Progenitor cell of endocrine pancreas (in vitro differentiated cells): ENCODE measurements around the gene RET. TPM values are rescaled to one million over a fixed set of nuclear protein-coding genes. Genes with fewer than 3 reads are reported as not detected.

Experiments used
- DNase-seq: peaks from one replicate; pipeline ENCODE4 v3.0.0; 2021; ENCODE audit warnings: low spot score; ENCODE audit not compliant: unreplicated experiment
- H3K27ac Mint-ChIP-seq: 2 replicates; pipeline ENCODE4 v1.8.0; 2021; ENCODE audit warnings: mild to moderate bottlenecking, moderate library complexity, mixed read lengths
- H3K27me3 Mint-ChIP-seq: 2 replicates; pipeline ENCODE4 v1.8.0; 2021; ENCODE audit warnings: mixed read lengths
- H3K36me3 Mint-ChIP-seq: 2 replicates; pipeline ENCODE4 v1.8.0; 2022; ENCODE audit warnings: mixed read lengths; ENCODE audit not compliant: insufficient read depth
- H3K4me1 Mint-ChIP-seq: 2 replicates; pipeline ENCODE4 v1.8.0; 2021; ENCODE audit warnings: low read depth, mixed read lengths
- H3K4me3 Mint-ChIP-seq: 2 replicates; pipeline ENCODE4 v1.8.0; 2021; ENCODE audit warnings: low read depth, mild to moderate bottlenecking, moderate library complexity, mixed read lengths
- H3K9me3 Mint-ChIP-seq: 2 replicates; pipeline ENCODE4 v1.8.0; 2021; ENCODE audit warnings: low read depth, mixed read lengths
- CTCF ChIP-seq: fragments of 200-600 bp; sonication (generic); IDR thresholded peaks from one replicate; pipeline ENCODE4 v1.5.0; 2021; ENCODE audit warnings: antibody characterized with exemption, mild to moderate bottlenecking; ENCODE audit not compliant: unreplicated experiment
- total RNA-seq: library from RNA; stranded (reverse); gene quantifications from 2 replicates; pipeline ENCODE4 v1.2.1, GENCODE V29; 2021

RET gene
- total RNA-seq, 1 donor from 2014 or later, result 1.5 TPM

GRCh38 chr10:43102063-43102828 lies 25.4 kb downstream of the RET start:
- Mint-ChIP-seq H3K36me3 (no peaks in the 10 kb centered on the region), H3K4me3 (no peak overlapping the region), H3K9me3 (no peaks in the 10 kb centered on the region), H3K27me3 (peaks cover 43% of the 10 kb centered on the region), H3K27ac (no peak overlapping the region), H3K4me1 (no peaks in the 10 kb centered on the region)
- DNase-seq, result no peak
- TF ChIP-seq CTCF, result no peak

- H3K27me3 Mint-ChIP-seq, result peaks cover 35% of the 10 kb centered on the region
- TF ChIP-seq CTCF, result peak; percentile 99
- H3K36me3 Mint-ChIP-seq, result no peaks in the 10 kb centered on the region
- H3K9me3 Mint-ChIP-seq, result no peaks in the 10 kb centered on the region
- DNase-seq, result peak; percentile 74
- H3K4me1 Mint-ChIP-seq, result no peaks in the 10 kb centered on the region
- H3K4me3 Mint-ChIP-seq, result peak overlapping the region; percentile 70
- H3K27ac Mint-ChIP-seq, result no peak overlapping the region
These were observed 28.5 kb downstream of the RET start for GRCh38 chr10:43105102-43105955.

- Mint-ChIP-seq H3K27ac (no peak overlapping the region), H3K36me3 (no peaks in the 10 kb centered on the region), H3K4me1 (no peaks in the 10 kb centered on the region), H3K9me3 (no peaks in the 10 kb centered on the region), H3K4me3 (no peak overlapping the region), H3K27me3 (peaks cover 35% of the 10 kb centered on the region)
- TF ChIP-seq CTCF, result no peak
- DNase-seq, result no peak
These were observed 29.0 kb downstream of the RET start for GRCh38 chr10:43105956-43106229.

- no peaks in the 10 kb centered on the region for H3K4me1 Mint-ChIP-seq
- no peak for TF ChIP-seq CTCF
These were observed 29.6 kb downstream of the RET start for GRCh38 chr10:43106256-43107091.

GRCh38 chr10:43108951-43109350 lies 32.1 kb downstream of the RET start:
- H3K4me3 Mint-ChIP-seq, result no peak overlapping the region
- no peaks in the 10 kb centered on the region for H3K9me3 Mint-ChIP-seq
- no peaks in the 10 kb centered on the region for H3K4me1 Mint-ChIP-seq
- no peak for DNase-seq
- no peak for TF ChIP-seq CTCF
- H3K27ac Mint-ChIP-seq, result no peak overlapping the region
- H3K27me3 Mint-ChIP-seq, result peaks cover 12% of the 10 kb centered on the region
- H3K36me3 Mint-ChIP-seq, result no peaks in the 10 kb centered on the region

More at GRCh38 chr10:43106256-43107091, 29.6 kb downstream of the RET start:
- no peaks in the 10 kb centered on the region for H3K36me3 Mint-ChIP-seq
- peaks cover 34% of the 10 kb centered on the region for H3K27me3 Mint-ChIP-seq
- H3K4me3 Mint-ChIP-seq, result no peak overlapping the region
- H3K9me3 Mint-ChIP-seq, result no peaks in the 10 kb centered on the region
- no peak overlapping the region for H3K27ac Mint-ChIP-seq
- DNase-seq, result no peak
